Measurements from ENCODE around the gene IGSF3.

Gene IGSF3

GRCh38 chr1:116545359-116545705 lies 122.2 kb downstream of the IGSF3 start:
- no peak for DNase-seq

DNA sequence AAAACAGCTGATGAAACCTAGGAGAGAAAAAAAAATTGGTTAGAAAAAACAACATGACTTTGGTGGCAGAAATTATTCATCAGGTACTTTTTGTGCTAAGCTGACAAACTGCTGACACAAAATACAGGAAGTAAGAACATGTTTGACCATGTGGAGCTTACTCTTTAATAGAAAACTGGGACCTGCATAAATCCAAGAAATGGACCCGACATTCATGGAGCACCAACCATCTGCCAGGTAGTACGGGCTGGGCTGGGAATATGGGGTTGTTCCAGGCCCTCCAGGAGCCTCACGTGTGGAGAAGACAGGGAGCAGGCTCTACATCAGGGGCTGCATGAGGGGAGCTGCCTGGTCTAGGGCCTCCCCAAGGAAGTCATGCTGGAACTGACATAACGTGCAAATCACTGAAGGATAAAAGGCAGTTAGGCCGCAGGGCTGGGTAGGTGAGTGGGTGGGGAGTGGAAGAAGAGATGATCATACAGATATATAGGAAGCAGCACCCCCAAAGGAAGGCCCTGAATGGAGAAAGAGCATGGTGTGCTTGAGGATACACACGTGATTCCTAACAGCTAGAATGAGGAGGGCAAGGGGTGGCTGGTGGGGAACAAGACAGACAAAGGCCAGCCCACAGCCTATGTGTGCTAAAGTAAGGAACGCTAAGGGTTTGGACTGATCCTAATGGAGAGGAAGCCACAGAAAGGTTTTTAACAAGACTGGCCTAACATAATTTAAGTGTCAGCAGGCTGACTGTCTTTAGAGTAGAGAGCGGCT lies 122.8 kb downstream of the IGSF3 start:
- no peak for DNase-seq

- DNase-seq, result no peak
Measured at GRCh38 chr1:116540088-116540487, 127.4 kb downstream of the IGSF3 start.

- no peak for DNase-seq
Measured at GRCh38 chr1:116538544-116538943, 129.0 kb downstream of the IGSF3 start.

DNA sequence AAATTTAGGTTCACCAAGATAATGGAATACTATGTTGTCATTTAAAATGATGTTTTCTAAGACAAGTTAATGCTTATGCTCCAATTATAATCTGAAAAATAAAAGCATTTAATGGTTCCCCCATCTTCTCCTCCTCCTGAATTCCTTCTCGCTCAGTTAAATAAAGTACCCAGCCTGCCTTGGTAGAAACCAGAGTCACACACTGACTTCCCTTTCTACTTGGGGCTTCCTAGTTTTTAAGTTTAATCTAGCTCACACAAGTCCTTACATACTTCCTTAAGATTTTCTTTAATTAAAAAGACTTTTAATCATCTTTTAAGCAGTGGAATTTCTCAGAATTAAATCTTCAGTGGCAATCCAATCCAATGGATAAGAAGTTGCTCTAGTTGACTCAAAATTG lies 129.6 kb downstream of the IGSF3 start:
- DNase-seq, result no peak

DNA sequence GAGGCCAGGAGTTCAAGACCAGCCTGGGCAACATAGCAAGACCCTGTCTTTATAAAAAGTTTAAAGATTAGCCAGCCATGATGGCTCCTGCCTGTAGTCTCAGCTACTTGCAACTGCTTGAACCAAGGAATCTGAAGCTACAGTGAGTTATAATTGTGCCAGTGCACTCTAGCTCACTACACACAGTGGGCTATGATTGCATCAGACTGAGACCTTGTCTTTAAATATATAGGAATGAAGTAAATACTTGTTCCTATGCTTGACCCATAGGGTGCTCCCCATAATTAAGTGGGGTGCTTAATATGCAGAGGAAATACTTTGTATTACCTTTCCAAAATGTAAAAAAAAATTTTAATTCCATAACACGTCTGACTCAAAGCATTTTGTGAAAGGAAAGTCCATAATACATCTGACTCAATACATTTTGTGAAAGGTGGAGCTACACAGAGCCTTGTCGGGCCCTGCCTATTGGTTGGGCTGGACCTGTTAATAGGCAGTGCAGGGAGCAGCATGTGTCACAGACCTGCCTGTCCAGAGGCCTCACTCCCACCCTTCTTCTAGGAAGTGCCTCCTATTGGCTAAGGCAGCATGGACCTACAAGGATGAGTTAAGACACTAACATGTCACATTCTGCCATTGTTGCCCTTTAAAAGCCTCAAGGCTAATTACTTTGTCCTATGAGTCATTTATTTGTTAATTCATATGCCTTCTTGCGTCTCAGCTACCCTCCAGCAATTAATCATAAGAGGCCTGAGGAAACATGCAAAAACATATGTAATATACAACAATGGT lies 130.3 kb downstream of the IGSF3 start:
- DNase-seq, result no peak

DNA sequence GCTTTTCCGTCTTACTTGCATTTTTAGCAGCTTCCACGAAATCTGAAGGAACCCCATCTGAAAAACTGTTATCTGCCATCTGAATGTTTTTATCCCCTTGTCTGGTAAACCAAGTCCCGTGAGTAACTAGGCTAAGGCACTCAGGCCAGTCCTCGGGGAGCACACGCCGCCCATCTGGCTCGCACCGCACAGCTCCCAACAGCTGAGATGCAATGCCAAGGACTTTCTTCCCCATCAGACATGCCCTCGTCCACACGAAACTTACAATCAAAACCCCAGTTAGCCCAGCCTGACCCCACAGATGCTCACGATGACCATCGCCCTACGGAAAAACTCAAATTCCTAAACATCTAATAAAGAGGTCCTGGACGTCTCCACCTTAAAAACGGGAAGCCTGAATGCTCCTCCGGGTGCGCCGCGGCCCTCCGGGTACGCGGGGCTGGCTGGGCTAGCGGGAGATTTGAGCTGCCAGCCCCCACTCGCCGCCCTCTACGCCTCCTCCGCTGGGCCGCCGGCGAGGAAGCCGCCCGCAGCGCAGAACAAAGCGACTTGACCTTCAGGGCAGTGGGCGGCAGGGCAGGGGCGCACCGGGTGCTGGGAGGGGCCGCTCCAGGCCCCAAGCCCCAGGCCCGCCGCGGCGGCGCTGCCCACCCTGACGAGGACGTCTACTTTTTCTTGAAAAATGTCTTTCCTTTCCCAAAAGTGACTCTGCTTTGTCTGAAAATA lies 133.4 kb downstream of the IGSF3 start:
- DNase-seq, result no peak

- DNase-seq, result no peak
Measured at GRCh38 chr1:116533429-116533820, 134.1 kb downstream of the IGSF3 start.

- no peak for DNase-seq
Measured at GRCh38 chr1:116532671-116533428, 134.7 kb downstream of the IGSF3 start.

- no peak for DNase-seq
Measured at GRCh38 chr1:116531917-116532316, 135.6 kb downstream of the IGSF3 start.

DNA sequence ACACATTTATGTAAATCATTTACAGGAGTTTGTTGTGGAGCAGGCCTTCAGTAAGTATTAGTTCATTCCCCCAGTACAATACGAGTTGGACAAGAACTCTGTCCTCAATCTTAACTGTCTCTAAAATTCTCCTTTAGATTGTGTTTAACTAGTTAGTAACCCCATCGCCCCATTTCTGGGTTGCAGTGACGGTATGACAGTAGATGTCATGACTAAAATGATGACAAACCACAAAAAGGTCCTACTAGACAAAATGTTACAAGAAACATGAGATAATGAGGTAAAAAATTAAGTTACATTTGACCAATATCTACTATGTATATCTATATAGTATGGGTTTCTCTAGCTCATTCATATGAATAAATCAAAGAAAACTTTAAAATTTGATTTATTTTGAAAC lies 137.9 kb downstream of the IGSF3 start:
- DNase-seq, result no peak

DNA sequence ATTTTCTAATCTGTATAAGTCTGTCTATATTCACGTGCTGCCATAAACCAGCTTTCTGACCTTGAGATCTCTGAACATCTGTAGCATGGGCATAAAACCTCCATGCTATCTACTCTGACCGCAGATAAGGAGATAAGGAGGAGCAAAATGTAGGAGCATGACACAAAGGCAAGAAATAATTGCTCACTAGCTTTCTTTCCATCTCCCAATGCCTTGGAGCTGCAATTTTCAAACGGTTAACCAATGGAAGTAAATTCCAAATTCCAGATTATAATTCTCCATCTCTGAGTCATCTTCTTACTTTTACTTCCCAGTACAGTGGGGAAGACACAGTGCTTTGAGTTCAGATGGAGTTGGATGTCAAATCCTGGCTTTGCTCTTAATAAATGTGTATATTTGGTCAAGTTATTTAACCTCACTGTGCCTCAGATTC lies 138.3 kb downstream of the IGSF3 start:
- DNase-seq, result no peak

GRCh38 chr1:116528329-116529083 lies 139.0 kb downstream of the IGSF3 start:
- DNase-seq, result no peak

- DNase-seq, result no peak
Measured at GRCh38 chr1:116525440-116525839, 142.1 kb downstream of the IGSF3 start.
